Endothelial cell of umbilical vein (primary cell): Measurements from ENCODE around the gene PLEKHD1. TPM values are rescaled to one million over a fixed set of nuclear protein-coding genes. Genes with fewer than 3 reads are reported as not detected.

Experiments
- BruUV-seq: library from RNA; stranded (reverse); fragments of 400-500 nt; replicated peaks from 2 replicates; lab custom pipeline; 2021; lab: Mats Ljungman, UMichigan
- CTCF ChIA-PET: fragments of 300-600, 350-600 bp; sonication (Branson Sonifier 250); formaldehyde crosslinking; loops from one replicate; lab custom pipeline; 2021; ENCODE audit warnings: antibody characterized with exemption, inconsistent platforms; lab: Charles Lee
- POLR2A ChIA-PET: fragments of 300-600, 350-600 bp; sonication (Branson Sonifier 250); formaldehyde crosslinking; loops from one replicate; lab custom pipeline; 2021; ENCODE audit warnings: antibody characterized with exemption, inconsistent platforms; lab: Charles Lee
- DNase-seq: peaks from one replicate; pipeline ENCODE4 v3.0.0-alpha.2; 2011; ENCODE audit warnings: low read depth, low spot score
- FAIRE-seq: peaks from 2 replicates; lab custom pipeline; 2011; peaks lifted over from hg19 to GRCh38; lab: Jason Lieb, UNC
- H2AFZ ChIP-seq: 2 replicates; pipeline ENCODE4 v1.6.0; 2012; ENCODE audit warnings: low read depth, low read length, control low read depth, inconsistent platforms
- H3K27ac ChIP-seq: 2 replicates; pipeline ENCODE4 v1.5.1; 2011; ENCODE audit warnings: low read depth, mild to moderate bottlenecking, control low read depth, low read length, moderate library complexity; ENCODE audit not compliant: insufficient read depth
- H3K27me3 ChIP-seq, 2 experiments: 2 replicates each; pipeline versions ENCODE4 v1.6.0 to v1.6.1; 2011; ENCODE audit warnings: low read length in 2 of 2, mixed read lengths in 1 of 2; ENCODE audit not compliant: control insufficient read depth in 2 of 2, insufficient read depth in 2 of 2
- H3K36me3 ChIP-seq, 2 experiments: 2 replicates in 1 of 2; 3 replicates in 1 of 2; pipeline ENCODE4 v1.5.1; 2011; ENCODE audit warnings: low read length in 2 of 2, mild to moderate bottlenecking in 1 of 2, moderate library complexity in 1 of 2; ENCODE audit not compliant: control insufficient read depth in 2 of 2, insufficient read depth in 2 of 2; ENCODE audit errors: extremely low read depth in 1 of 2
- H3K4me1 ChIP-seq: 3 replicates; pipeline ENCODE4 v1.5.1; 2011; ENCODE audit warnings: mild to moderate bottlenecking, low read length; ENCODE audit not compliant: control insufficient read depth, insufficient read depth; ENCODE audit errors: extremely low read depth
- H3K4me2 ChIP-seq: 2 replicates; pipeline ENCODE4 v1.6.1; 2011; ENCODE audit warnings: low read length, control low read depth, mixed read lengths; ENCODE audit not compliant: insufficient read depth
- H3K4me3 ChIP-seq, 3 experiments: fragments of 200-600 bp in 1 of 3; sonication (generic), shearing (Covaris generic) in 1 of 3; replicated peaks in 1 of 3; 2 replicates each; pipeline ENCODE4 v1.5.1; 2011 to 2016; ENCODE audit warnings: control low read depth in 3 of 3, low read length in 3 of 3, mild to moderate bottlenecking in 2 of 3, inconsistent platforms in 1 of 3, low read depth in 1 of 3, moderate library complexity in 1 of 3; ENCODE audit not compliant: insufficient read depth in 1 of 3
- H3K79me2 ChIP-seq: 2 replicates; pipeline ENCODE4 v1.6.0; 2012; ENCODE audit warnings: low read length, inconsistent platforms; ENCODE audit not compliant: control insufficient read depth, insufficient read depth
- H3K9ac ChIP-seq: replicated peaks from 2 replicates; pipeline ENCODE3; 2011; ENCODE audit warnings: low read length, control low read depth; ENCODE audit not compliant: insufficient read depth; ENCODE audit errors: extremely low read depth
- H3K9me1 ChIP-seq: replicated peaks from 3 replicates; pipeline ENCODE4 v1.6.0; 2011; ENCODE audit warnings: mild to moderate bottlenecking, low read length; ENCODE audit not compliant: control insufficient read depth, insufficient read depth; ENCODE audit errors: extremely low read depth
- H3K9me3 ChIP-seq: replicated peaks from 2 replicates; pipeline ENCODE4 v1.5.1; 2012; ENCODE audit warnings: low read length, inconsistent platforms; ENCODE audit not compliant: control insufficient read depth, insufficient read depth
- H4K20me1 ChIP-seq: replicated peaks from 2 replicates; pipeline ENCODE3; 2011; ENCODE audit warnings: mild to moderate bottlenecking, low read length; ENCODE audit not compliant: control insufficient read depth, insufficient read depth; ENCODE audit errors: extremely low read depth
- EZH2 ChIP-seq: IDR thresholded peaks from 2 replicates; pipeline ENCODE4 v1.6.1; 2012; ENCODE audit warnings: borderline replicate concordance, low read depth, mild to moderate bottlenecking, moderate library complexity, low read length, inconsistent platforms; ENCODE audit not compliant: severe bottlenecking
- FOS ChIP-seq: IDR thresholded peaks from 2 replicates; pipeline ENCODE4 v1.6.1; 2011; ENCODE audit warnings: mild to moderate bottlenecking, low read length, moderate library complexity, borderline replicate concordance; ENCODE audit not compliant: insufficient read depth
- GATA2 ChIP-seq: IDR thresholded peaks from 2 replicates; pipeline ENCODE4 v1.7.0; 2011; ENCODE audit warnings: low read depth, mild to moderate bottlenecking, moderate library complexity, mixed read lengths, low read length; ENCODE audit not compliant: insufficient read length, insufficient read depth
- JUN ChIP-seq: IDR thresholded peaks from 2 replicates; pipeline ENCODE4 v1.6.1; 2011; ENCODE audit warnings: borderline replicate concordance, low read depth; ENCODE audit not compliant: insufficient read length, insufficient read depth
- MYC ChIP-seq: IDR thresholded peaks from one replicate; pipeline ENCODE4 v1.6.1; 2011; ENCODE audit warnings: mild to moderate bottlenecking, low read depth, low read length
- POLR2A ChIP-seq: IDR thresholded peaks from 2 replicates; pipeline ENCODE4 v1.6.1; 2012; ENCODE audit warnings: low read depth, mild to moderate bottlenecking, control low read depth, low read length
- POLR2AphosphoS5 ChIP-seq: IDR thresholded peaks from 2 replicates; pipeline ENCODE4 v1.6.1; 2012; ENCODE audit warnings: low read depth, mild to moderate bottlenecking, control low read depth, low read length, moderate library complexity; ENCODE audit not compliant: insufficient read depth
- dilution Hi-C: fragments of 300-500 bp; cut with MboI; formaldehyde crosslinking; loops from one replicate; pipeline ENCODE4 v1.15.0; 2019; ENCODE audit warnings: low sequenced_read_pairs; ENCODE audit not compliant: extremely low pct_ligation_motif_present
- intact Hi-C: fragments of 100-400 bp; cut with micrococcal nuclease; formaldehyde crosslinking; loops from one replicate; pipeline ENCODE4 v1.10.0; 2022
- polyA plus RNA-seq, 4 experiments: library from polyadenylated mRNA; depleted of rRNA in 3 of 4; stranded (reverse) in 3 of 4; unstranded in 1 of 4; fragments of >200 nt; gene quantifications; 2 replicates each; pipeline versions ENCODE4 v1.2.1 to v1.2.3, GENCODE V29; 2011 to 2012; ENCODE audit warnings: missing spikeins in 1 of 4
- total RNA-seq: library from RNA; stranded (reverse); gene quantifications from 2 replicates; pipeline ENCODE4 v1.2.3, GENCODE V29; 2021
- TF ChIP-seq, protein P1 (sequence below): IDR thresholded peaks from 2 replicates; pipeline ENCODE4 v1.6.1; 2011; ENCODE audit not compliant: insufficient read depth, insufficient read length
- TF ChIP-seq, protein P2 (sequence below), 2 donors: IDR thresholded peaks; 1 replicate in 1 of 2; 2 replicates in 1 of 2; pipeline ENCODE4 v1.5.1; 2011; ENCODE audit warnings: low read length in 2 of 2, mild to moderate bottlenecking in 2 of 2, moderate library complexity in 2 of 2, control low read depth in 1 of 2, inconsistent platforms in 1 of 2, low read depth in 1 of 2; ENCODE audit not compliant: insufficient read depth in 1 of 2; ENCODE audit errors: extremely low read depth in 1 of 2

Gene PLEKHD1
- total and polyA plus RNA-seq, 2 donors (not counting 3 experiments of a cell fraction or from before 2014, with no cell fraction given) = 0.01 TPM; not detected in 1

DNA sequence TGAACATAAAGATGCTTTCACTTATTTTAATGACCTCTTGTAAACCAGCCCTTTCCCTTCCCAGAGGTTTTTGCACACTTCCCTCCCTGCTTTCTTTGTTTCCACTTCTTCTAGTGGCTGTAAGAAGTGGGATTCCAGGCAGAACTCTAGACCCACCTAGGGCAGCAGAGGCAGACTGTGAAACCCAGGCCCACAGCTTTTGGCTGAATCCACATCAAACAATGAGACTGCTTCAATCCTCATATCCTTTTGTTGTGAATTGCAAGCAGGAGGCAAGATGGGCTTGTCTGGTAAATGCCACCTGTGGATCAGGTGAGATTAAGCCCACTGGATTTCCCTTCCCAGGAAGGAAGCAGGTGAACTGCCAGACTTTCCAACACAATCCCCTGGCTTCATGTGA, 77.4 kb downstream of the PLEKHD1 start:
- Histone ChIP-seq H3K27me3 (peaks cover 27 to 31% of the 10 kb centered on the region in 2 experiments), H3K79me2 (no peaks in the 10 kb centered on the region), H2AFZ (no peak overlapping the region), H4K20me1 (no peaks in the 10 kb centered on the region), H3K4me1 (no peaks in the 10 kb centered on the region), H3K9me1 (no peaks in the 10 kb centered on the region), H3K27ac (no peak overlapping the region), H3K36me3 (no peaks in the 10 kb centered on the region), H3K4me2 (no peak overlapping the region), H3K4me3 (no peak overlapping the region), H3K9me3 (no peaks in the 10 kb centered on the region), H3K9ac (no peak overlapping the region)
- dilution Hi-C loops (no loop called here), intact Hi-C loops (no loop called here)
- ChIA-PET CTCF (interaction anchor here (1.0 to 3.5 kb wide), 3 partner anchors 13 to 37 kb away, joined by 3 to 12 read pairs (median 3); no protein-coding TSS in a partner anchor), POLR2A (no interaction called here)
- no peak for FAIRE-seq
- no TSS peak for BruUV-seq
- no peak for DNase-seq
- no peak for TF ChIP-seq MYC
- TF ChIP-seq EZH2 = no peak
- TF ChIP-seq POLR2A = no peak
- no peak for TF ChIP-seq POLR2AphosphoS5
- TF ChIP-seq JUN = no peak
- TF ChIP-seq, protein P1, sequence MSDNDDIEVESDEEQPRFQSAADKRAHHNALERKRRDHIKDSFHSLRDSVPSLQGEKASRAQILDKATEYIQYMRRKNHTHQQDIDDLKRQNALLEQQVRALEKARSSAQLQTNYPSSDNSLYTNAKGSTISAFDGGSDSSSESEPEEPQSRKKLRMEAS = no peak
- no peak for TF ChIP-seq FOS
- TF ChIP-seq, protein P2, sequence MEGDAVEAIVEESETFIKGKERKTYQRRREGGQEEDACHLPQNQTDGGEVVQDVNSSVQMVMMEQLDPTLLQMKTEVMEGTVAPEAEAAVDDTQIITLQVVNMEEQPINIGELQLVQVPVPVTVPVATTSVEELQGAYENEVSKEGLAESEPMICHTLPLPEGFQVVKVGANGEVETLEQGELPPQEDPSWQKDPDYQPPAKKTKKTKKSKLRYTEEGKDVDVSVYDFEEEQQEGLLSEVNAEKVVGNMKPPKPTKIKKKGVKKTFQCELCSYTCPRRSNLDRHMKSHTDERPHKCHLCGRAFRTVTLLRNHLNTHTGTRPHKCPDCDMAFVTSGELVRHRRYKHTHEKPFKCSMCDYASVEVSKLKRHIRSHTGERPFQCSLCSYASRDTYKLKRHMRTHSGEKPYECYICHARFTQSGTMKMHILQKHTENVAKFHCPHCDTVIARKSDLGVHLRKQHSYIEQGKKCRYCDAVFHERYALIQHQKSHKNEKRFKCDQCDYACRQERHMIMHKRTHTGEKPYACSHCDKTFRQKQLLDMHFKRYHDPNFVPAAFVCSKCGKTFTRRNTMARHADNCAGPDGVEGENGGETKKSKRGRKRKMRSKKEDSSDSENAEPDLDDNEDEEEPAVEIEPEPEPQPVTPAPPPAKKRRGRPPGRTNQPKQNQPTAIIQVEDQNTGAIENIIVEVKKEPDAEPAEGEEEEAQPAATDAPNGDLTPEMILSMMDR (IDR thresholded peaks at IDR 0.05; ENCODE audit: extremely low read depth in 1 of 2, insufficient read depth in 1 of 2, low read depth in 1 of 2, low read length in 2 of 2) = no peak
- no peak for TF ChIP-seq GATA2
